ENCODE data around the gene ATXN1.
A peak's percentile ranks its signal among the peaks of the same experiment; 100 is the strongest.

ATXN1 gene

DNA sequence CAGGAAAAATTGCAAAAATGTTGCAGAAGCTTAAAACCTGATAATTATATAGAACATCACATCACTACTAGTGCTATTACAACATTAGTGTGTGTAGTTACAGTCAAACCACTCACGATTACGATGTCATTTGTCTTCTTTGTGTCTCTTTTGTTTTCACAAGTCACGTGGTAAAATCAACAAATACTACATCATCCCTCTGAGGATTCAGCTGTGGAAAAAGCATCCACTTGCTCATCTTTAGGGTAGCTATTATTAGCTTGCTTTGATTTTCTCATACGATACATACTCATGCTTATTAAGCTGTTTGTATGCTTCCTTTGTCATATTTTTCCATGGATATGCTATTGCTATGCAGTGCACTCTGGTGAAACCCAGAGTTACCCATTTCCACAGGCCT lies 22.2 kb upstream of the ATXN1 start:
- DNase-seq (no peak), ATAC-seq (no peak)

- ATAC-seq (no peak), DNase-seq (no peak)
These were observed 21.0 kb upstream of the ATXN1 start for GRCh38 chr6:16782278-16782677.

- no peak for ATAC-seq
- DNase-seq: no peak
These were observed 20.3 kb upstream of the ATXN1 start for GRCh38 chr6:16781348-16782169.

- ATAC-seq: no peak
- no peak for DNase-seq
These were observed 17.3 kb upstream of the ATXN1 start for GRCh38 chr6:16778521-16778920.

GRCh38 chr6:16777794-16778193 lies 16.5 kb upstream of the ATXN1 start:
- DNase-seq: no peak
- no peak for ATAC-seq

DNA sequence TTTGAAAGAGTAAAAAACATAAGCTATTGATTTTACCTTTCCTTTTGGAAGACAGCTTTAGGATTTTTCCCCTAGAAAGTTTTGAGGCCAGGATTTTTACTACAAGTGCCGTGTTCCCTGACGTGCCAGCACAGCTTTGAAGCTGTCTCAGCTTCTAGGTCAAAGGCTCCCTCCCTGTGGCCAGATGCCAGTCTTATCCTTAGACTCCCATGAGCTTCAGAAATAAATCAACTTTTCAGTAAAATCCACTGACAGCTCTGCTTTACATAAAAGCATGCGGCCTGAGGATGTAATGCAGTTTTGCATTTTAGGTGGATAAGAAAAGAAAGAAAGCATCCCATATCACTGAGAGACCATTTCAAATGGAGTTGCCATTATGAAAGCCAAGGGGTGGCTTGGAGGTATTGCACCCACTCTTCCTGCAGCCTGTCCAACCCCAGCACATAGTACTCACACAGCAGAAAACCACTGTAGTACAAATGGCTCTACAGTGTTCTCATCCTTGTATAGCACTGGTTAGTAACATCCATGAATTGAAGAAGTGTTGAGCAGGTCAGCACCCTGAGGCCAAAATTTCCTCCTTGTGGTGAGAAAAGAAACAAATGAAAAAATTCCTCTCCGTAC lies 15.2 kb upstream of the ATXN1 start:
- ATAC-seq (no peak), DNase-seq (no peak)

DNA sequence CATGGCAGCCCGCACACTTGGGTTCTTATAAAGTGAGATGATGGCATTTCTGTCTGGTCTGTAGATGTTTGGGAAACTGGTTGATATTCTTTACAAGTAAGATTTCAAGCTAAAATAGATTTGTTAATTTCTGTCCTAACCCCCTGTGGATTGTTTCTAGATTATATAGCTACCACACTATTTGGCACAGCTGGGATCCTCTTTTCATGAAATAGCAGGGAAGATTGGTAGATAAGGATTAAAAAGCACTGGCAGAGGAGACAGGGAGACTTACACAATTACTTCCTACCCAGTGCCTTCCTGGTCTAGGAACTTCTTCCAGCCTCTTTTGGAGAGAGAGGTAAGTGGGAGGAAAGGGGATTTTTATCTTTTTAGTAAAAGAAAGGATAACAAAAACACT lies 13.2 kb upstream of the ATXN1 start:
- DNase-seq (no peak), ATAC-seq (no peak)

GRCh38 chr6:16773362-16773761 lies 12.1 kb upstream of the ATXN1 start:
- no peak for ATAC-seq
- DNase-seq: no peak

DNA sequence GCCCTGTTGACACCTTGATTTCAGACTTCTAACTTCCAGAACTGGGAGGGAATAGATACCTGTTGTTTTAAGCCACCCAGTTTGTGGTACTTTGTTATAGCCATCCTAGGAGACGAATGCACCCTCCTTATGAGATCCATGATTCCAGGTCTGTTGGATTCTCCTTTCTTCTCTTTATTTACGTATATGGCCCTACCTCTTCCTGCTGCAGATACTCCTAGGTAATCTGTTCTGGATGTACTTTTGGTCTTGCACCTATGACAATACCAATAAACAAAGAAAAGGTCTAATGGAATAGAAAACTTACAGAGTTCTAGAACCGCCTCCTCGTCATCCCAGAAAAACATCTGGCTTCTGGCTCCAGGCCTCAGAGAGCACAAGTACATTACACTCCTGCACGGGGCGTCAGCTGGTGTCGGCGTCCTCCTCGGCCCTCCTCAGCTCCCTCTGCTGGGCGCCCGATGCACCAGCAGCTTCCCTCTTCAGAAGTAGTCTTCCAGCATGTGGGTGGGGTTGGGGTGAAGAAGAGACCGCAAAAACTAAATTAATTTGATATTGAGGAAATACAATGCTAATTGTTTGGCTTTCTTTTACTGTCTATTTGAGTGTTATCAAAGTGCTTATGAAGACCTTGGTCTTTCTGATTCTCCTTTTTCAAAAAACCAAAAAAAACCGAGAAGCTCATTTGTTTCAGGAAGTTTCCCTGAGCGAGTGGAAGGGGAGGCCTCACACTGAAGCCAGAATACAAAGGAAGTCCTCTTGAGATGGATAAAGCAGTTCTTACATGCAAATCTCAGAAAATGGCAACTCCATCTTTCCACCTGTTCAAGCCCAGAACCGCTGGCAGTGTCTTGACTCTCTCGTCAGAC lies 9.7 kb upstream of the ATXN1 start:
- peak; percentile 75 for ATAC-seq
- peak; percentile 83 for DNase-seq

GRCh38 chr6:16769986-16770376 lies 8.7 kb upstream of the ATXN1 start:
- DNase-seq (no peak), ATAC-seq (no peak)

DNA sequence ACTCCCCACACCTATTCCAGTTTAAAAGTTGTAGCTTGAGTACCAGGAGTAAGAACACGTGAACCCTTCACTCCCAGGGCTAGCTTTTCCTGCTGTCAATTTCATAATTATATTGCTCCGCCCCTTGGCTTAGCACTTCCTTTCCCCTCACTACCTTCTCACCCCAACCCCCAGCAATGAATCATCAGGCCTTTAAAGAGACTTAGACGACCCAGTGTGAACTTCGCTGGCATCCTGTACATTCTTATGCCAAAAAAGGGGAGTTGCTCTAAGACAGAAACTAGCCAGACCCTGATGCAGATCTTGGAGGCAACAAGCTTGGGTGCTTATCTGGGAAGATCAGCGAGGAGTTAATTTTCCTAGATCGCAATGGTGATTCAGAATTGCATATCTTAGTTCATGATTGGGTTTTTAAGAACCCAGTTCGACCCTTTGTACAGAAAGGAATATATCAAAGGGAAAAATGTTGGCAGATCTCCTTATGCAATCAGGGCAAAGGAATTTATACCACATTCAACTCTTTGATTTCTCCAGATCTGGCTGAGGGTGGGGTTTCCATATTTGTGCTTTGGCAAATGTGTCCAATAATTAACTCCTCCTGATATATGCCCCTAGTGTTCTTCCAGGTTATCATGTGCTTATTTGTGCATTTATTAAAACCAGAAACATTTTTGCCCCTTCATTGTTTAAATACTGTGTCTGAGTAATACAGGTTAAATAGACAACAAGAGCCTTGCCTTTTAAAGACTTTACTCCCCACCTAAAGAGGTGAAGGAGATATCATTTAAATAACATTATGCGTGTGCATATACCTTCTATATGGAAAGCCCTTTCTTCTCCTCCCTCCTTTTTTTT lies 8.1 kb upstream of the ATXN1 start:
- DNase-seq: peak; percentile 64
- peak; percentile 82 for ATAC-seq

DNA sequence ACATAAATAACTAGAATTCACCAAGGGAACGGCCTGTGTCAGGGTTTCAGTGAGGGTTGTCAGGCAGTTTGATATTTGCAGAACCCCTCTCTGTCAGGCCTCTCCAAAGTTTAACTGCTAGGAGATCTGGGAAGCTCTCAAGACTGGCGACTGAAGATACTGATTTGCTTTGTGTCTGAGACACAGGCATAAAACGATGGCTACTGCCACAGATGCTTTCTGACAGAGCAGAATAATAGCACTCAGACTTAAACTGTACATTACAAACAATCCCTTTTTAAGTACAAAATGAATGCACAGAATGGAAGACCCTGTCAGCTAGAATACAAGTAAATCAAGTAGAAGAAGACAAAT lies 7.2 kb upstream of the ATXN1 start:
- DNase-seq (no peak), ATAC-seq (no peak)

- ATAC-seq (no peak), DNase-seq (no peak)
These were observed 6.7 kb upstream of the ATXN1 start for GRCh38 chr6:16767765-16768476.

DNA sequence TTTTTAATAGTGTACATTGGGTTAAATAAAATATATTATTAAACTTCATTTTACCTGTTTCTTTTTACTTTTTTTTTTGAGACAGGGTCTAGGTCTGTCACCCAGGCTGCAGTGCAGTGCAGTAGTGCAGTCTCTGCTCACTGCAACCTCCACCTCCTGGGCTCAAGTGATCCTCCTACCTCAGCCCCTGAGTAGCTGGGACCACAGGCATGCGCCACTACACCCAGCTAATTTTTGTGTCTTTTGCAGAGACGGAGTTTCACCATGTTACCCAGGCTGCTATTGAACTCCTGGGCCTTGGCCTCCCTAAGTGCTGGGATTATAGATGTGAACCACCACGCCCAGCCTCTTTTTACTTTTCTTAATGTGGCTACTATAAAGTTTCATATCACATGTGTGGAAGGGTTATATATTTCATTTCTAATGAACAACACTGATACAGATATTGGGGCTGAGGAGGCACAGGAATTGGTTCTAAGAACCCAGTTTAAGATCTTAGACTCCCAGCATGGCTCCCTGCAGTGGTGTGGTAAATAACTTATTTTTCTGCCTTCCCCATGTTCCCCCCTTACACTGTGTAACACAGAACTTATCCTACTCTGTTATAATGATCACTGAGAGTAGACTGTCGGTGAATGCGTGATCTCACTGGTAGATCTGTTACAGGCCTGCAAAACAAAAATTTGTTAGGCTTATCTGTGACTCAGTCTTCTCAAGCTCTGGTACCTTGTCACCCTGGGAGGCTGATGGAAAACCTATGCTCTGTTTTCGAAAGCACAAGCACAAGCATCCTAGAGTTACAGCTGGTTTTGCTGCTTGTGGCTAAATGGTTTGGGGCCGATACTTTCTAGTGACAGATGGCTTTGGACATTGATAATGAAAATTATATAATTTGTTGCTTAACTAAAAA lies 5.8 kb upstream of the ATXN1 start:
- DNase-seq (no peak), ATAC-seq (no peak)

- DNase-seq (peak; percentile 42), ATAC-seq (no peak)
These were observed 4.8 kb upstream of the ATXN1 start for GRCh38 chr6:16766043-16766536.

- ATAC-seq (no peak), DNase-seq (no peak)
These were observed 4.0 kb upstream of the ATXN1 start for GRCh38 chr6:16765235-16765634.

- DNase-seq: no peak
- ATAC-seq: no peak
These were observed 3.1 kb upstream of the ATXN1 start for GRCh38 chr6:16764188-16764950.

DNA sequence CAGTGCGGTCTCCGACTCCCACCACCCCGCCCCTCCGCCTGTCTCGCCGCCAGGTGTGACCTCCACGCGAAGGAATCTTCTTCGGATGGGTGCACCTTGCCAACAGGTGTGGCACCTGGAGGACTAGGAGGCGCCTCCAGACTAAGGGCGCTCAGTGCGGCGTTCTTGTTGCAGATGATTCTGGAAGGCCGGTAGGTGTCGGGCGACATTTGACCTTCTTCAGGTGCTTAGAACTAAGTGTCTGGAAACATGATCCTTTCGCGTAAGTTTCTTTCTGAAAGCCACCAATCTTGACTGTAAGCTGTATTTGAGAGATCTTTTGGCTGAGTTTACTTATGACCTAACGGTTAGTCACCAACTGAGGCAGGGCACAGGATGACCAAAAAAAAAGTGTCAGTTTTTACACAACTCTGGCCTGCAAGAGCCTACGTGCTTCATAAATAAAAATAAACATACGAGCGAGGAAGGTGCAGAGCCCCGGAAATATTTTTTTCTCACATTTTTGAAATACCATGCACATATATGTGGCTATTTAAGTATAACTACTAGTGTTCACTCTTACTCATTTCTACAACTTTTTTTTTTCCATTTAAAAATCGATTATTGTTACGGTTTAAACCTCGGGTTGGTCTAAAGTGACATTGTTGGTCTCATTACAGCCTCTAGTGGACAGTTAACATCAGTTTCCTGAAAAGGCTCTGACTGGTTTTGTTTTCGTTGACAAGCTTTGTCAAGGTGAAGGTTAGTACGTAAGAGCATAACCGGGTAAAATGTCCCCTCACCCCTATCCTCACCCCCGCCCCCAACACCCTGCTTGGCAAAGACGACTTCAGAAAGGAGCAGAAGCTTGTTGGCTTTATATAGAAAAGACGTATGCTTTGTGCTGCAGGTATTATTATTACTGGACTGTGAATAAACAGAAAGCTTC lies 1.6 kb upstream of the ATXN1 start:
- DNase-seq (peak; percentile 51), ATAC-seq (peak; percentile 42)

- DNase-seq (no peak), ATAC-seq (no peak)
These were observed 949 bp upstream of the ATXN1 start for GRCh38 chr6:16762268-16762549.
